Measurements from ENCODE around the gene PCDHA3. TPM values are rescaled to one million over a fixed set of nuclear protein-coding genes. Genes with fewer than 3 reads are reported as not detected.
"Not testable (repeated sequence)": the region's sequence is repeated elsewhere in the genome, so short reads cannot be mapped to it uniquely, and the experiment has no call there.

Gene PCDHA3
- total and polyA plus RNA-seq, 12 donors, result 0.10 to 1.4 (median 0.27) TPM; not detected in 2

GRCh38 chr5:140801494-140801841, 611 bp downstream of the PCDHA3 start:
- no peak for TF ChIP-seq CTCF (IDR thresholded peaks at IDR 0.05)
- TF ChIP-seq POLR2A (IDR thresholded peaks at IDR 0.05), result no peak
- no peaks in the 10 kb centered on the region for H3K4me1 ChIP-seq (replicated peaks in 1 of 2)
- H3K9me3 ChIP-seq (replicated peaks in 1 of 3), result peaks cover 3 to 17% (median 8%) of the 10 kb centered on the region in 3 donors
- peak overlapping the region in 1 of 4 donors; percentile 1 for H3K4me3 ChIP-seq
- intact Hi-C loops (cut with DNase I), result no loop called here
- 8 to 26% (median 14%) methylated on average over 12 to 16 of the region's 16 CpGs for WGBS, 4 donors
- H3K36me3 ChIP-seq (replicated peaks in 1 of 2), result no peaks in the 10 kb centered on the region
- DNase-seq, result no peak
- no peaks in the 10 kb centered on the region for H3K27me3 ChIP-seq
- no peak overlapping the region for H3K27ac ChIP-seq

- 32 to 66% (median 39%) methylated on average over 5 to 45 of the region's 45 CpGs for WGBS, 4 donors
- H3K36me3 ChIP-seq (replicated peaks in 1 of 2); H3K27me3 ChIP-seq; H3K4me1 ChIP-seq (replicated peaks in 1 of 2); H3K4me3 ChIP-seq; H3K27ac ChIP-seq; intact Hi-C loops (cut with DNase I); DNase-seq: not testable (repeated sequence)
- peaks cover 0 to 17% (median 3%) of the 10 kb centered on the region in 3 donors for H3K9me3 ChIP-seq (replicated peaks in 1 of 3)
Measured at GRCh38 chr5:140802381-140802780, 1.5 kb downstream of the PCDHA3 start.

- Histone ChIP-seq H3K9me3 (replicated peaks in 1 of 3) (peaks cover 0 to 17% (median 3%) of the 10 kb centered on the region in 3 donors), H3K36me3 (replicated peaks in 1 of 2) (no peaks in the 10 kb centered on the region), H3K4me1 (replicated peaks in 1 of 2) (no peaks in the 10 kb centered on the region), H3K27me3 (no peaks in the 10 kb centered on the region), H3K4me3 (no peak overlapping the region), H3K27ac (no peak overlapping the region)
- intact Hi-C loops (cut with DNase I), result no loop called here
- no peak for DNase-seq
- 32 to 75% (median 41%) methylated on average over 11 to 53 of the region's 53 CpGs for WGBS, 4 donors
- TF ChIP-seq CTCF (IDR thresholded peaks at IDR 0.05) (no peak), POLR2A (IDR thresholded peaks at IDR 0.05) (no peak)
Measured at GRCh38 chr5:140802781-140803271, 2.0 kb downstream of the PCDHA3 start.

GRCh38 chr5:140806834-140807775, 6.2 kb downstream of the PCDHA3 start, which contains the start of gene PCDHA4:
TSS of gene PCDHA4 (plus strand) at chr5:140807068.
- Histone ChIP-seq H3K4me1 (replicated peaks in 1 of 2) (no peaks in the 10 kb centered on the region), H3K9me3 (replicated peaks in 1 of 3) (no peaks in the 10 kb centered on the region), H3K27me3 (no peaks in the 10 kb centered on the region), H3K36me3 (replicated peaks in 1 of 2) (no peaks in the 10 kb centered on the region), H3K27ac (no peak within 1 kb of the TSS), H3K4me3 (no peak within 1 kb of the TSS)
- no peak for DNase-seq
- intact Hi-C loops (cut with DNase I), result no loop called here
- WGBS, 4 donors, result 14 to 30% (median 16%) methylated on average over 27 to 39 of the region's 47 CpGs
- TF ChIP-seq POLR2A (IDR thresholded peaks at IDR 0.05) (no peak), CTCF (IDR thresholded peaks at IDR 0.05) (peak in 2 of 6 experiments; percentile 3 to 15)

- 52 to 69% (median 55%) methylated on average over 41 to 62 of the region's 62 CpGs for WGBS, 4 donors
- H3K4me3 ChIP-seq; intact Hi-C loops (cut with DNase I); H3K27ac ChIP-seq; H3K4me1 ChIP-seq (replicated peaks in 1 of 2); H3K9me3 ChIP-seq (replicated peaks in 1 of 3); H3K36me3 ChIP-seq (replicated peaks in 1 of 2); DNase-seq; H3K27me3 ChIP-seq: not testable (repeated sequence)
Measured at GRCh38 chr5:140808241-140808888, 7.5 kb downstream of the PCDHA3 start.

All from adrenal gland (tissue), 12 donors.